Suprapubic skin (tissue), 3 donors: ENCODE measurements around the gene IL15RA.

Experiments
- EP300 ChIP-seq: sonication (generic); formaldehyde crosslinking; IDR thresholded peaks from one replicate; pipeline ENCODE4 v1.6.1; 2017; ENCODE audit warnings: antibody characterized with exemption
- POLR2A ChIP-seq, 2 donors: fragments of 450-650 bp; IDR thresholded peaks; one replicate each; pipeline ENCODE4 v1.6.1; 2017; ENCODE audit warnings: antibody characterized with exemption in 2 of 2, mild to moderate bottlenecking in 2 of 2, moderate library complexity in 2 of 2
- TF ChIP-seq, protein P1 (sequence below), 2 donors: fragments of 200-600 bp in 1 of 2; fragments of 450-650 bp in 1 of 2; sonication (generic) in 1 of 2; IDR thresholded peaks; one replicate each; pipeline ENCODE4 v1.5.1; 2016 to 2019; ENCODE audit warnings: antibody characterized with exemption in 2 of 2, mild to moderate bottlenecking in 1 of 2, moderate library complexity in 1 of 2

DNA sequence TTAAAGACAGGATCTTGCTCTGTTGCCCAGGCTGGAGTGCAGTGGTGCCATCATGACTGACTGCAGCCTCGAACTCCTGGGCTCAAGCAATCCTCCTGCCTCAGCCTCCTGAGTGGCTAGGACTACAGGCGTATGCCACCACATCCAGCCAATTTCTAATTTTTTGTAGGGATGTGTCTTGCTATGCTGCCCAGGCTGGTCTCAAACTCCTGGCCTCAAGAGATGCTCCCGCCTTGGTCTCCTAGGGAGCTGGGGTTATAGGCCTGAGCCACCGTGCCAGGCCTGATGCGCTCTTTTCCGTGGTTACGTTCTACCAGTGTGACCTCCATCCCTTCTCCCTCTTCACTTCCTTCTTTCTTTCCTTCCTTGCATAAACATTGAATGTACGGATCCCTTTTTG, 34.2 kb upstream of the IL15RA start:
- TF ChIP-seq, protein P1, sequence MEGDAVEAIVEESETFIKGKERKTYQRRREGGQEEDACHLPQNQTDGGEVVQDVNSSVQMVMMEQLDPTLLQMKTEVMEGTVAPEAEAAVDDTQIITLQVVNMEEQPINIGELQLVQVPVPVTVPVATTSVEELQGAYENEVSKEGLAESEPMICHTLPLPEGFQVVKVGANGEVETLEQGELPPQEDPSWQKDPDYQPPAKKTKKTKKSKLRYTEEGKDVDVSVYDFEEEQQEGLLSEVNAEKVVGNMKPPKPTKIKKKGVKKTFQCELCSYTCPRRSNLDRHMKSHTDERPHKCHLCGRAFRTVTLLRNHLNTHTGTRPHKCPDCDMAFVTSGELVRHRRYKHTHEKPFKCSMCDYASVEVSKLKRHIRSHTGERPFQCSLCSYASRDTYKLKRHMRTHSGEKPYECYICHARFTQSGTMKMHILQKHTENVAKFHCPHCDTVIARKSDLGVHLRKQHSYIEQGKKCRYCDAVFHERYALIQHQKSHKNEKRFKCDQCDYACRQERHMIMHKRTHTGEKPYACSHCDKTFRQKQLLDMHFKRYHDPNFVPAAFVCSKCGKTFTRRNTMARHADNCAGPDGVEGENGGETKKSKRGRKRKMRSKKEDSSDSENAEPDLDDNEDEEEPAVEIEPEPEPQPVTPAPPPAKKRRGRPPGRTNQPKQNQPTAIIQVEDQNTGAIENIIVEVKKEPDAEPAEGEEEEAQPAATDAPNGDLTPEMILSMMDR (IDR thresholded peaks at IDR 0.05), result no peak
- TF ChIP-seq EP300, result no peak
- TF ChIP-seq POLR2A (IDR thresholded peaks at IDR 0.05), result no peak
